GM18909 (cell line): Measurements from ENCODE around the gene NRF1.
"Not testable (repeated sequence)": the region's sequence is repeated elsewhere in the genome, so short reads cannot be mapped to it uniquely, and the experiment has no call there.

ENCODE experiments used
- ATAC-seq: cut with Tn5 transposase; IDR thresholded peaks from one replicate; pipeline ENCODE4 v1.9.1; 2021; ENCODE audit warnings: mild to moderate bottlenecking; ENCODE audit not compliant: unreplicated experiment, poor library complexity

The NRF1 gene

GRCh38 chr7:129793506-129794310 lies 182.2 kb downstream of the NRF1 start:
- no peak for ATAC-seq

- ATAC-seq, result not testable (repeated sequence)
Measured at GRCh38 chr7:129794461-129794860, 182.9 kb downstream of the NRF1 start.

- no peak for ATAC-seq
Measured at GRCh38 chr7:129796186-129796775, 184.8 kb downstream of the NRF1 start.

DNA sequence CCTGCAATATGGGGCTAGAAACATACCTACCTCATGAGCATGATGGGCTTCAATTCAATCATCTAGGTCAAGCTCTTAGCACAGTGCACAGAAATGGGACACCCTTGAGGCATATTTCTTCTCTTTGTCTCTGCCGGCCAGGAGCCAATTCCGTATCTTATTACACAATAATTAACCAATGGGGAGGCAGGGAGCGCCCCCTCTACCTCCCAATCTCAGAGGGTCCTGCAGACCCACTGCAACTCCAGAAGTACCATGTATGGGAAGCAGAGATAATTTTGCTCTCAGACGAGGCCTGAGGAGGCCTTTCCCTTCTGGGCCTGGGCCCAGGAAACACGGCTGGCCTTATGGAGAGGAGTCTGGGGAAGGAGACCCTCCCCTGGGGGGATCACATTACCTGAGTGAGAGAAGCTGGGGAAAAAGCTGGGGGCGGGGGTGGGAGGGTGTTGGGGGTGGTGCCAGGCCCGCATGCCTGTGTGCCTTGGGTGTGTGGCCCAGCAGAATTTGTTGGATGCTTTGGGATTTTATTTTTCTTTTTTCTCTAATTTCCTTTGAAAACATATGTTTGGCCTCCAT lies 185.8 kb downstream of the NRF1 start:
- ATAC-seq, result no peak

DNA sequence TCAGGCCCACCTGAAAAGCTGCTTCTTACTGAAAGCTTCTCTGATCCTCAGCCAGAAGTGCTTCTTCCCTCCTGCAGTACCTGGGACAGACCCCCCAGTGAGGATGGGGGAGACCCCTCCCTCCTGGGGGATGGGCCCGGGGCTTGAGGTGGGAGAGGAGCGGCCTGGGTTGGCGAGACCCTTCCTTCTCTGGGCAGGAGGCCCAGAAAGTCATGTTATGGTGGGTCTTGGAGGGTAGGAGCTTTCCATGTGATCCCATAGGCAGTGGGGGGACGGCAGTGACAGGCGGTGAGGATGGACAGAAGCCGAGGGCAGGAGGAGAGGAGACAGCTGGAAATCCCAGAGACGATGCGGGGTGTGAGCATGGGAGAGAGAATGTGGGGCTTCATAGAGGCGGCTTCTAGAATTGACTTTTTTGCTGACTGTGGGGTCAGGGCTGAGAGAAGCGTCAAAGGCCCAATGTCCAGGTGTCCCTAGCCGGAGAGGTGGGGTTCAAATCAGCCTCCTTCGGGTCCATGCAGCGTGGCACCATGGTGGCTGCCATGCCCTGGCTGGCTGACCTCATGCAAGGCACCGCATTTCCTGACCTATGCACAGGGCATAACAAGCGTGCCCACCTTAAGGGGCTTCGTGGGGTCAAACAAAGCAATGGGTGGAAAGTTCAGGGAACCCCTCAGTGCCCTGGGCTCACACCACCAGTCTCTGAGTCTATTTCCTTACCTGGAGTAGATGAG lies 187.3 kb downstream of the NRF1 start:
- no peak for ATAC-seq

DNA sequence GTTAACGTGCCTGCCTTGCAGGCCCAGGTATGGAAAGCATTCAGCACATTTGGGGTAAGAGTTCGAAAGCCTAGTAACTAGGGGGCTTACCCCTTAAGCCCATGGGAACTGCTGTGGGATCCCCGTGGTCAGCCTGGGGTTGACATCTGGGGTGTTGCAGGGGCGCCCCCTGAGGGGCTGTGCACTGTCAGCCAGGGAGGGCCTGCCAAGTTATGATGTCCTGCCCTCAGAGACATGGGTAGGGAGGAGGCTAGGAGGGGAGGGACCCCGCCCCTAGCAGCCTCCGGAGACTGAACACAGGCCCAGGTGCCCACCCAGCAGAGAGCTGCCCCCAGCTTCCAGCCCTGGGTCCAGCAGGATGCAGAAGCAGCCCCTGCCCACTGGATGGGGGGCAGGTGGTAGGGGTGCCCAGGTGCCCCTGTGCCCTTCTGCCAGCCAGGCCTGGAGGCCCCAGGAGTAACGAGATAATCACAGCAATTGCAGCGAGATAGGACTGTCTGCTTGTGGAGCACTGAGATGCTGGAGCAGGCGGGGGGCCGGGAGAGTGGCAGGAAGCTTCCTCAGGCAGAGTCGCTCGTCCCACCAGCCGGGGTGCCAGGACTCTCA lies 187.9 kb downstream of the NRF1 start:
- no peak for ATAC-seq

DNA sequence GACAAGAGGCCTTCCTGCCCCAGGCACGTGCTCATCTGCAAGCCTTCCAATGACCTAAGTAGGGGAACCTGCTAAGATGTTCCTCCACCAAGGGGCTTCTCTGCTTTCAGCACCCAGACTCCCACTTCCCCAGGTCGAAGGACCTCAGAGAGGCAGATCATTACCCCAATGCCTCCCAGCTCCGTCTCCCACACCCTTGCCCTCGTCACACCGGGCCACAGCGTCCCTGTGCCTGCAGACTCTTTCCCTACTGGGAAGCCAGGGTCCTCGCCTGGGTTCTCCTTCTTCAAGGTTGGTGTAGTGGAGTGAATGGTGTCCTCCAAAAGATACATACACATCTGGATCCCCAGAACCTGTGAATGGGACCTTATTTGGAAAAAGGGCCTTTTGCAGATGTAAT lies 189.4 kb downstream of the NRF1 start:
- no peak for ATAC-seq

GRCh38 chr7:129801882-129802281 lies 190.4 kb downstream of the NRF1 start:
- no peak for ATAC-seq

GRCh38 chr7:129803546-129804081 lies 192.1 kb downstream of the NRF1 start:
- no peak for ATAC-seq

- ATAC-seq, result no peak
Measured at GRCh38 chr7:129804111-129804889, 192.8 kb downstream of the NRF1 start.

GRCh38 chr7:129804890-129805719 lies 193.6 kb downstream of the NRF1 start:
- no peak for ATAC-seq
